Smooth muscle cell (in vitro differentiated cells): Measurements from ENCODE around the gene AKR1E2. TPM values are rescaled to one million over a fixed set of nuclear protein-coding genes. Genes with fewer than 3 reads are reported as not detected.
A peak's percentile ranks its signal among the peaks of the same experiment; 100 is the strongest.
"Not testable (repeated sequence)": the region's sequence is repeated elsewhere in the genome, so short reads cannot be mapped to it uniquely, and the experiment has no call there.

Experiments
- DNase-seq: peaks from one replicate; lab custom pipeline; 2025; ENCODE audit not compliant: unreplicated experiment; lab: John Stamatoyannopoulos, UW
- H2AFZ ChIP-seq: fragments of 200-600 bp; sonication (generic); 2 replicates; pipeline ENCODE4 v1.6.0; 2016; ENCODE audit warnings: antibody characterized with exemption, low read depth, mild to moderate bottlenecking
- H3F3A ChIP-seq: fragments of 200-600 bp; sonication (generic); 2 replicates; pipeline ENCODE4 v1.6.0; 2017; ENCODE audit warnings: antibody characterized with exemption, low read depth
- H3K27ac ChIP-seq: fragments of 200-600 bp; sonication (generic); 2 replicates; pipeline ENCODE4 v1.5.1; 2016; ENCODE audit warnings: low read depth, mild to moderate bottlenecking
- H3K27me3 ChIP-seq: fragments of 200-600 bp; sonication (generic); 2 replicates; pipeline ENCODE4 v1.6.1; 2016; ENCODE audit warnings: low read depth, mild to moderate bottlenecking
- H3K36me3 ChIP-seq: fragments of 200-600 bp; sonication (generic); 2 replicates; pipeline ENCODE4 v1.5.1; 2016; ENCODE audit warnings: low read depth
- H3K4me1 ChIP-seq: fragments of 200-600 bp; sonication (generic); 2 replicates; pipeline ENCODE4 v1.5.1; 2016; ENCODE audit warnings: low read depth
- H3K4me2 ChIP-seq: fragments of 200-600 bp; sonication (generic); 2 replicates; pipeline ENCODE4 v1.6.0; 2016; ENCODE audit warnings: mild to moderate bottlenecking
- H3K4me3 ChIP-seq: fragments of 200-600 bp; sonication (generic); 2 replicates; pipeline ENCODE4 v1.5.1; 2016; ENCODE audit warnings: mild to moderate bottlenecking
- H3K79me2 ChIP-seq: fragments of 200-600 bp; sonication (generic); 2 replicates; pipeline ENCODE4 v1.6.0; 2016; ENCODE audit warnings: low read depth, mild to moderate bottlenecking
- H3K9ac ChIP-seq: fragments of 200-600 bp; sonication (generic); 2 replicates; pipeline ENCODE4 v1.6.0; 2016; ENCODE audit warnings: low read depth
- H3K9me3 ChIP-seq: fragments of 200-600 bp; sonication (generic); replicated peaks from 2 replicates; pipeline ENCODE4 v1.5.1; 2016; ENCODE audit warnings: low read depth
- H4K20me1 ChIP-seq: fragments of 200-600 bp; sonication (generic); 2 replicates; pipeline ENCODE4 v1.6.0; 2016; ENCODE audit warnings: low read depth
- WGBS: methylation state at CpG from one replicate; pipeline ENCODE4 v1.1.7; 2016; ENCODE audit warnings: low lambda C conversion rate; 5-methylcytosine and 5-hydroxymethylcytosine counted together
- polyA plus RNA-seq: library from polyadenylated mRNA; unstranded; fragments of >200 nt; fragmentation: Nextera tagmentation; extraction: Ambion mirVana; gene quantifications from 2 replicates; pipeline ENCODE4 v1.2.1, GENCODE V29; 2016
- total RNA-seq: library from RNA; depleted of rRNA; stranded (reverse); fragments of >200 nt; gene quantifications from 2 replicates; pipeline ENCODE4 v1.2.3, GENCODE V29; 2014
- TF ChIP-seq, protein P1 (sequence below): fragments of 200-600 bp; sonication (generic); IDR thresholded peaks from 2 replicates; pipeline ENCODE4 v1.5.1; 2017; ENCODE audit warnings: borderline replicate concordance, mild to moderate bottlenecking, antibody characterized with exemption; ENCODE audit not compliant: insufficient read depth, poor library complexity, severe bottlenecking

Gene AKR1E2
- total and polyA plus RNA-seq, 2 experiments from 2014 or later: 3.0 to 7.2 TPM

DNA sequence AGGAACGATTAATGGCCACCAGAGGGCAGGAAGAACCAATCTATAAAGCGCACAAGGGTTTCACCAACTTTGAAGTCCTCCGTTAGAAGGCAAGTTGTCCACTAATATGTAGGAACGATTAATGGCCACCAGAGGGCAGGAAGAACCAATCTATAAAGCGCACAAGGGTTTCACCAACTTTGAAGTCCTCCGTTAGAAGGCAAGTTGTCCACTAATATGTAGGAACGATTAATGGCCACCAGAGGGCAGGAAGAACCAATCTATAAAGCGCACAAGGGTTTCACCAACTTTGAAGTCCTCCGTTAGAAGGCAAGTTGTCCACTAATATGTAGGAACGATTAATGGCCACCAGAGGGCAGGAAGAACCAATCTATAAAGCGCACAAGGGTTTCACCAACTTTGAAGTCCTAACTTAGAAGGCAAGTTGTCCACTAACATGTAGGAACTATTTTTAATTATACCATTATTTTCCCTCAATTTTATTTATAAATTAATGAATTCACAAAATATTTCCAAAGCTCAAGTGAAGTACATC is 10.3 kb upstream of the AKR1E2 start:
- WGBS: 12% methylated on average over 3 of the region's 11 CpGs
- H3K4me1 ChIP-seq: not testable (repeated sequence)
- H3K4me3 ChIP-seq: peak overlapping the region; percentile 20

DNA sequence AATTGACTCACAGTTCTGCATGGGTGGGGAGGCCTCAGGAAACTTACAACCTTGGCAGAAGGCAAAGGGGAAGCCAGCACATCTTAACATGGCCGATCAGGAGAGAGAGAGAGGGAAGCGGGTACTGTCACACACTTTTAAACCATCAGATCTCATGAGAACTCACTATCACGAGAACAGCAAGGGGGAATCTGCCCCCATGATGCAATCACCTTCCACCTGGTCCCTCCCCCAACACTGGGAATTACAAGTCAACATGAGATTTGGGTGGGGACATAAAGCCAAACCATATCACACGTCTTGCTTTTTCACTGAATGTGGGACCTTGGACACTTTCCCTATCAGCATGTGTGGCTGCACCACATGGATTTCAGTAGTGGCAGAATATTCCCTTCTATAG is 9.0 kb upstream of the AKR1E2 start:
- Histone ChIP-seq H2AFZ (no peak overlapping the region), H3K4me1 (no peaks in the 10 kb centered on the region), H3K4me2 (no peak overlapping the region), H3K9ac (no peak overlapping the region), H3K27ac (no peak overlapping the region), H4K20me1 (no peaks in the 10 kb centered on the region), H3K79me2 (no peaks in the 10 kb centered on the region), H3K9me3 (no peaks in the 10 kb centered on the region), H3K27me3 (no peaks in the 10 kb centered on the region), H3K36me3 (no peaks in the 10 kb centered on the region), H3K4me3 (no peak overlapping the region), H3F3A (peaks cover 6% of the 10 kb centered on the region)
- DNase-seq: no peak
- TF ChIP-seq, protein P1, sequence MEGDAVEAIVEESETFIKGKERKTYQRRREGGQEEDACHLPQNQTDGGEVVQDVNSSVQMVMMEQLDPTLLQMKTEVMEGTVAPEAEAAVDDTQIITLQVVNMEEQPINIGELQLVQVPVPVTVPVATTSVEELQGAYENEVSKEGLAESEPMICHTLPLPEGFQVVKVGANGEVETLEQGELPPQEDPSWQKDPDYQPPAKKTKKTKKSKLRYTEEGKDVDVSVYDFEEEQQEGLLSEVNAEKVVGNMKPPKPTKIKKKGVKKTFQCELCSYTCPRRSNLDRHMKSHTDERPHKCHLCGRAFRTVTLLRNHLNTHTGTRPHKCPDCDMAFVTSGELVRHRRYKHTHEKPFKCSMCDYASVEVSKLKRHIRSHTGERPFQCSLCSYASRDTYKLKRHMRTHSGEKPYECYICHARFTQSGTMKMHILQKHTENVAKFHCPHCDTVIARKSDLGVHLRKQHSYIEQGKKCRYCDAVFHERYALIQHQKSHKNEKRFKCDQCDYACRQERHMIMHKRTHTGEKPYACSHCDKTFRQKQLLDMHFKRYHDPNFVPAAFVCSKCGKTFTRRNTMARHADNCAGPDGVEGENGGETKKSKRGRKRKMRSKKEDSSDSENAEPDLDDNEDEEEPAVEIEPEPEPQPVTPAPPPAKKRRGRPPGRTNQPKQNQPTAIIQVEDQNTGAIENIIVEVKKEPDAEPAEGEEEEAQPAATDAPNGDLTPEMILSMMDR: no peak
- 95% methylated on average over 4 of the region's 4 CpGs for WGBS

More for the DNA sequence above, 10.3 kb upstream of the AKR1E2 start:
- H3F3A ChIP-seq, H3K36me3 ChIP-seq, H3K9me3 ChIP-seq, DNase-seq, H3K27ac ChIP-seq, H3K9ac ChIP-seq, H4K20me1 ChIP-seq, H3K27me3 ChIP-seq, H3K79me2 ChIP-seq: not testable (repeated sequence)
- TF ChIP-seq, protein P1: peak; percentile 25
- Histone ChIP-seq H3K4me2 (peak overlapping the region; percentile 64), H2AFZ (peak overlapping the region; percentile 2)

DNA sequence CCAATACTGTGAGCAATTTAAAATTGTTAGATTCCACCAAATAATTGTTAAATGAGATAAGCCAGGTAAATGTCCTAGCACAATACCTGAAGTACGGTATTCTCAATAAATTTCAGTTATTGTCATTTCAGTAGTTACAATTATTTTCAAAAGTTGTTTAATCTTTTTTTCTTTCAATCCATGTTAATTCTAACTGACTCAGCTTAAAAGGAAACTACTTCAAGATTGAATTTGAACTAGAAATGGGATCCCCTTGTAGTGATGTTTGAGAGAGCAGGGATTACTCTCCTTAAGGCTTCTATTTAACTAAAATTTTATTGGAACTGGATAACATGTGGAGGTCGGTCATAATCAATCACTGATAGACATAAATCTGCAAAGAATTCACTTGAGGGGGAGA is 6.9 kb upstream of the AKR1E2 start:
- no peaks in the 10 kb centered on the region for H3K9me3 ChIP-seq
- DNase-seq: no peak
- H3F3A ChIP-seq: peaks cover 6% of the 10 kb centered on the region
- H3K36me3 ChIP-seq: no peaks in the 10 kb centered on the region
- no peaks in the 10 kb centered on the region for H4K20me1 ChIP-seq
- H3K27me3 ChIP-seq: no peaks in the 10 kb centered on the region
- H2AFZ ChIP-seq: no peak overlapping the region
- H3K4me3 ChIP-seq: no peak overlapping the region
- no peaks in the 10 kb centered on the region for H3K79me2 ChIP-seq
- no peak overlapping the region for H3K9ac ChIP-seq
- WGBS: 90% methylated on average over 2 of the region's 2 CpGs
- H3K4me2 ChIP-seq: no peak overlapping the region
- no peak overlapping the region for H3K27ac ChIP-seq
- TF ChIP-seq, protein P1: no peak
- H3K4me1 ChIP-seq: no peaks in the 10 kb centered on the region

DNA sequence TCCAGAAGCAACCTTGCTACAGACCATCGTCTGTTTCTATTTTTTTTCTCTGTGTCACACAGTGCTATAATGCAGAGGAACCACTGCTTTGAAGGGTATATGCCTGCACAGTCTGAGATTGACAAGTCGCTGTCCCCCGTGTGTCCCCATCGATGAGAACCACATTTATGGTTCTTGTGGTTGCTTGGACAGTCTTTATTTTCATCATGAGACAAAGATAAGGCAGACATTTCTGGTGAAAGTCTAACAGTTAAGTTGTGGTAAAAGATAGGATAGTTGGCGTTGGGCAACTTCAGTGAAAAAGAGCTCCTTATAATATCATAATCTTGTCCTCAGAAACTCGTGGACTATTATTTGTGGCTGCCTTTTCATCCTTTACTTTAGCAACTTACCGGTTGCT is 6.3 kb upstream of the AKR1E2 start:
- no peak overlapping the region for H3K9ac ChIP-seq
- WGBS: 57% methylated on average over 7 of the region's 7 CpGs
- H3K9me3 ChIP-seq: no peaks in the 10 kb centered on the region
- TF ChIP-seq, protein P1: no peak
- no peaks in the 10 kb centered on the region for H3K36me3 ChIP-seq
- DNase-seq: no peak
- no peaks in the 10 kb centered on the region for H3K4me1 ChIP-seq
- H3K4me3 ChIP-seq: no peak overlapping the region
- H2AFZ ChIP-seq: peak overlapping the region; percentile 16
- no peaks in the 10 kb centered on the region for H3K27me3 ChIP-seq
- H3F3A ChIP-seq: peaks cover 6% of the 10 kb centered on the region
- H3K79me2 ChIP-seq: no peaks in the 10 kb centered on the region
- no peaks in the 10 kb centered on the region for H4K20me1 ChIP-seq
- H3K27ac ChIP-seq: no peak overlapping the region
- no peak overlapping the region for H3K4me2 ChIP-seq
